Calu3 (cell line): ENCODE measurements around the gene AIG1. TPM values are rescaled to one million over a fixed set of nuclear protein-coding genes. Genes with fewer than 3 reads are reported as not detected.
"Not testable (repeated sequence)": the region's sequence is repeated elsewhere in the genome, so short reads cannot be mapped to it uniquely, and the experiment has no call there.

ENCODE experiments used
- BruUV-seq: library from RNA; stranded (reverse); fragments of 400-500 nt; replicated peaks from 2 replicates; lab custom pipeline; 2021; lab: Mats Ljungman, UMichigan
- CTCF ChIA-PET: fragments of 300-600 bp; sonication (Branson Sonifier 250); formaldehyde crosslinking; loops from one replicate; lab custom pipeline; 2022; ENCODE audit warnings: antibody characterized with exemption; lab: Charles Lee
- DNase-seq: peaks from one replicate; pipeline ENCODE4 v3.0.0; 2022
- H3K27ac Mint-ChIP-seq: one replicate; pipeline ENCODE4 v1.8.0; 2022; ENCODE audit warnings: mixed read lengths; ENCODE audit not compliant: unreplicated experiment
- H3K27me3 Mint-ChIP-seq: one replicate; pipeline ENCODE4 v1.8.0; 2022; ENCODE audit warnings: mixed read lengths; ENCODE audit not compliant: unreplicated experiment
- H3K36me3 Mint-ChIP-seq: one replicate; pipeline ENCODE4 v1.8.0; 2022; ENCODE audit warnings: mild to moderate bottlenecking, moderate library complexity, mixed read lengths; ENCODE audit not compliant: insufficient read depth, unreplicated experiment
- H3K4me1 Mint-ChIP-seq: one replicate; pipeline ENCODE4 v1.8.0; 2022; ENCODE audit warnings: mild to moderate bottlenecking, low read depth, mixed read lengths; ENCODE audit not compliant: unreplicated experiment
- H3K4me3 Mint-ChIP-seq: one replicate; pipeline ENCODE4 v1.8.0; 2022; ENCODE audit warnings: mild to moderate bottlenecking, low read depth, moderate library complexity, mixed read lengths; ENCODE audit not compliant: unreplicated experiment
- H3K9me3 Mint-ChIP-seq: one replicate; pipeline ENCODE4 v1.8.0; 2022; ENCODE audit warnings: low read depth, mixed read lengths; ENCODE audit not compliant: unreplicated experiment
- intact Hi-C: fragments of 100-400 bp; cut with micrococcal nuclease; formaldehyde crosslinking; loops from one replicate; pipeline ENCODE4 v1.10.0; 2022; ENCODE audit not compliant: unreplicated experiment
- total RNA-seq: library from RNA; stranded (reverse); gene quantifications from 2 replicates; pipeline ENCODE4 v1.2.3, GENCODE V29; 2022
- TF ChIP-seq, protein P1 (sequence below): fragments of 200-600 bp; IDR thresholded peaks from one replicate; pipeline ENCODE4 v1.8.0; 2022; ENCODE audit warnings: antibody characterized with exemption; ENCODE audit not compliant: unreplicated experiment

The AIG1 gene
- total RNA-seq, 1 experiment from 2014 or later: 57.2 TPM

GRCh38 chr6:143301188-143301587, 240.5 kb downstream of the AIG1 start:
- intact Hi-C loops: no loop called here
- no peak overlapping the region for H3K27ac Mint-ChIP-seq
- no peaks in the 10 kb centered on the region for H3K36me3 Mint-ChIP-seq
- peaks cover 3% of the 10 kb centered on the region for H3K9me3 Mint-ChIP-seq
- TF ChIP-seq, protein P1, sequence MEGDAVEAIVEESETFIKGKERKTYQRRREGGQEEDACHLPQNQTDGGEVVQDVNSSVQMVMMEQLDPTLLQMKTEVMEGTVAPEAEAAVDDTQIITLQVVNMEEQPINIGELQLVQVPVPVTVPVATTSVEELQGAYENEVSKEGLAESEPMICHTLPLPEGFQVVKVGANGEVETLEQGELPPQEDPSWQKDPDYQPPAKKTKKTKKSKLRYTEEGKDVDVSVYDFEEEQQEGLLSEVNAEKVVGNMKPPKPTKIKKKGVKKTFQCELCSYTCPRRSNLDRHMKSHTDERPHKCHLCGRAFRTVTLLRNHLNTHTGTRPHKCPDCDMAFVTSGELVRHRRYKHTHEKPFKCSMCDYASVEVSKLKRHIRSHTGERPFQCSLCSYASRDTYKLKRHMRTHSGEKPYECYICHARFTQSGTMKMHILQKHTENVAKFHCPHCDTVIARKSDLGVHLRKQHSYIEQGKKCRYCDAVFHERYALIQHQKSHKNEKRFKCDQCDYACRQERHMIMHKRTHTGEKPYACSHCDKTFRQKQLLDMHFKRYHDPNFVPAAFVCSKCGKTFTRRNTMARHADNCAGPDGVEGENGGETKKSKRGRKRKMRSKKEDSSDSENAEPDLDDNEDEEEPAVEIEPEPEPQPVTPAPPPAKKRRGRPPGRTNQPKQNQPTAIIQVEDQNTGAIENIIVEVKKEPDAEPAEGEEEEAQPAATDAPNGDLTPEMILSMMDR: no peak
- no peaks in the 10 kb centered on the region for H3K27me3 Mint-ChIP-seq
- CTCF ChIA-PET: no interaction called here
- H3K4me3 Mint-ChIP-seq: no peak overlapping the region
- no TSS peak for BruUV-seq
- H3K4me1 Mint-ChIP-seq: no peaks in the 10 kb centered on the region
- DNase-seq: no peak

GRCh38 chr6:143307760-143308159, 247.1 kb downstream of the AIG1 start:
- H3K4me3 Mint-ChIP-seq, H3K36me3 Mint-ChIP-seq, BruUV-seq, intact Hi-C loops, H3K9me3 Mint-ChIP-seq, H3K4me1 Mint-ChIP-seq, DNase-seq, H3K27me3 Mint-ChIP-seq, H3K27ac Mint-ChIP-seq, CTCF ChIA-PET: not testable (repeated sequence)

- Mint-ChIP-seq H3K9me3 (peaks cover 5% of the 10 kb centered on the region), H3K27ac (no peak overlapping the region), H3K27me3 (no peaks in the 10 kb centered on the region), H3K4me3 (no peak overlapping the region), H3K4me1 (no peaks in the 10 kb centered on the region), H3K36me3 (peaks cover 5% of the 10 kb centered on the region)
- DNase-seq: no peak
- no TSS peak for BruUV-seq
- TF ChIP-seq, protein P1: no peak
- CTCF ChIA-PET: no interaction called here
- intact Hi-C loops: no loop called here
These were observed 252.5 kb downstream of the AIG1 start for GRCh38 chr6:143313163-143313562.

DNA sequence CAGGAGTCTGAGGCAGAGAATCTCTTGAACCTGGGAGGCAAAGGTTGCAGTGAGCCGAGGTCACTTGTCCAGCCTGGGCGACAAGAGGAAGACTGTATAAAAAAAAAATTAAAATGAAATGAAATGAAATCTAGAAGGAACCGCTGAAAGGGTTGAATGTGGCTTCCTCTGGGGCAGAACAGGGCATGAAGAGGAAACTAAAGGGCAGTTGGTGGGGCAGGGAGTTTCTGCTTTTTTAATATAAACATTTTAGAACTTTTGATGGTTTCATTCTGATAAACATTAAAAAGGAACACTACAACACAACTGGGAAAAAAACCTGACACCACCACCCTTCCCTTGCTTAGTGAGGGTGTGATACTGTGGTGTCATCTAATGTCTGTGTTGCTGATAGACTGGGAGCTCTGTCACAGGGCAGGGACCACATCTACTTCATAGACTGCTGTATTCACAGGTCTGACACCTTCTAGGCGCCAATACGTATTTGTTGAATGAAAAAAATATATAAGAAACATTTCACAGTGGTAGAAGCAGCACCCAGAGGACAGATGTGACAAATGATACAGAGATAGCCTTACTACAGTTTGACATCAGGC, 260.9 kb downstream of the AIG1 start:
- TF ChIP-seq, protein P1: no peak
- CTCF ChIA-PET: no interaction called here
- Mint-ChIP-seq H3K27ac (no peak overlapping the region), H3K27me3 (no peaks in the 10 kb centered on the region), H3K4me3 (no peak overlapping the region), H3K4me1 (no peaks in the 10 kb centered on the region), H3K36me3 (peaks cover 1% of the 10 kb centered on the region), H3K9me3 (no peaks in the 10 kb centered on the region)
- no TSS peak for BruUV-seq
- intact Hi-C loops: no loop called here
- DNase-seq: no peak

DNA sequence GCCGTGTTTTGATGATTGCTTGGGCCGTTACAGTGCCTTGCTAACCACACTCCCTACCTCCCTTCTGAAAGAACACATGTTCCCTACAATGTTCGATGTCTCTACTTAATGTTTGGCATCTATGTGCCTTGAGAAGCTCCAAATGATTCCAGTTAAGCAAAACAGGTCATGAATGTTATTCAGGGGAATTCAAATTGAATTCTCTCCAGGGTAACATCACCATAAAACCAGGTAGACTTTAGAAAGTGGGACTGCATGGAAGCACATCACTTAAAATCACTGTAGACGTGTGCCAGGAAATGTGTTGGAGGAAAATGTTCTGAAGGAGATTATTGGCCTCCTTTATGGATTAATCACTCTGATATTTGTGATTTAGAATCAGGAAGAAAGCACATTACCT, 261.7 kb downstream of the AIG1 start:
- H3K9me3 Mint-ChIP-seq: no peaks in the 10 kb centered on the region
- H3K36me3 Mint-ChIP-seq: no peaks in the 10 kb centered on the region
- TF ChIP-seq, protein P1: no peak
- H3K4me1 Mint-ChIP-seq: no peaks in the 10 kb centered on the region
- DNase-seq: no peak
- H3K27me3 Mint-ChIP-seq: no peaks in the 10 kb centered on the region
- CTCF ChIA-PET: no interaction called here
- H3K4me3 Mint-ChIP-seq: no peak overlapping the region
- BruUV-seq: no TSS peak
- intact Hi-C loops: no loop called here
- no peak overlapping the region for H3K27ac Mint-ChIP-seq
